Stimulated activated CD8-positive, alpha-beta memory T cell treated with anti-CD3 and anti-CD28 coated beads, Interleukin-7, amount 100 ng/mL, for 4 hours (primary cell): ENCODE results near the gene TMEM147.
"Not testable (repeated sequence)": the region's sequence is repeated elsewhere in the genome, so short reads cannot be mapped to it uniquely, and the experiment has no call there.

Experiments used
- DNase-seq, 2 donors: peaks; one replicate each; pipeline ENCODE4 v3.0.0-alpha.2; 2020; ENCODE audit warnings: low read depth in 2 of 2

The TMEM147 gene

GRCh38 chr19:35562776-35563175 lies 17.4 kb downstream of the TMEM147 start:
- no peak for DNase-seq

GRCh38 chr19:35563207-35563829 lies 17.9 kb downstream of the TMEM147 start, which contains the start of gene ATP4A:
Gene ATP4A (minus strand): TSS chr19:35563658. CDS start chr19:35563629, 29 bp downstream.
- DNase-seq: no peak

GRCh38 chr19:35565016-35565856 lies 19.8 kb downstream of the TMEM147 start:
- no peak for DNase-seq

- no peak for DNase-seq
These were observed 21.3 kb downstream of the TMEM147 start for GRCh38 chr19:35566738-35567137.

GRCh38 chr19:35569281-35569781 lies 23.9 kb downstream of the TMEM147 start:
- no peak for DNase-seq

GRCh38 chr19:35571406-35571965 lies 26.1 kb downstream of the TMEM147 start:
- DNase-seq: no peak

- no peak for DNase-seq
These were observed 32.5 kb downstream of the TMEM147 start for GRCh38 chr19:35577918-35578317.

- DNase-seq: no peak
These were observed 33.3 kb downstream of the TMEM147 start for GRCh38 chr19:35578707-35579106.

- DNase-seq: no peak
These were observed 37.3 kb downstream of the TMEM147 start for GRCh38 chr19:35582760-35583159.

- DNase-seq: no peak
These were observed 40.4 kb downstream of the TMEM147 start, which contains the start of gene PMIS2 for GRCh38 chr19:35585848-35586247. Gene PMIS2 (plus strand): TSS chr19:35586173. CDS start chr19:35586260, 87 bp downstream.

- DNase-seq: no peak
These were observed 41.9 kb downstream of the TMEM147 start for GRCh38 chr19:35587321-35587720.

- DNase-seq: no peak
These were observed 45.4 kb downstream of the TMEM147 start for GRCh38 chr19:35590875-35591274.

- no peak for DNase-seq
These were observed 46.8 kb downstream of the TMEM147 start for GRCh38 chr19:35592226-35592625.

- not testable (repeated sequence) for DNase-seq
These were observed 49.6 kb downstream of the TMEM147 start for GRCh38 chr19:35595026-35595425.

GRCh38 chr19:35595928-35596327 lies 50.5 kb downstream of the TMEM147 start:
- DNase-seq: no peak

- DNase-seq: no peak
These were observed 51.1 kb downstream of the TMEM147 start for GRCh38 chr19:35596366-35596999.
